Skeletal muscle satellite cell (primary cell): ENCODE results near the gene TMOD1.

Experiments used
- H3K27me3 ChIP-seq: 2 replicates; pipeline ENCODE4 v1.7.0; 2013; ENCODE audit warnings: low read length; ENCODE audit not compliant: control insufficient read depth, insufficient read depth
- H3K36me3 ChIP-seq: 2 replicates; pipeline ENCODE4 v1.7.0; 2013; ENCODE audit warnings: mild to moderate bottlenecking, control low read depth, low read length; ENCODE audit not compliant: insufficient read depth
- H3K4me1 ChIP-seq: 2 replicates; pipeline ENCODE4 v1.7.0; 2013; ENCODE audit warnings: low read length; ENCODE audit not compliant: control insufficient read depth, insufficient read depth
- H3K4me2 ChIP-seq: 2 replicates; pipeline ENCODE4 v1.7.0; 2013; ENCODE audit warnings: mild to moderate bottlenecking, low read length
- H3K4me3 ChIP-seq: 2 replicates; pipeline ENCODE4 v1.7.0; 2013; ENCODE audit warnings: low read length
- H3K9ac ChIP-seq: 2 replicates; pipeline ENCODE4 v1.7.0; 2013; ENCODE audit warnings: mild to moderate bottlenecking, low read depth, low read length, moderate library complexity
- H3K9me3 ChIP-seq: replicated peaks from 2 replicates; pipeline ENCODE4 v1.7.0; 2013; ENCODE audit warnings: mild to moderate bottlenecking, control low read depth, low read length

Gene TMOD1

DNA sequence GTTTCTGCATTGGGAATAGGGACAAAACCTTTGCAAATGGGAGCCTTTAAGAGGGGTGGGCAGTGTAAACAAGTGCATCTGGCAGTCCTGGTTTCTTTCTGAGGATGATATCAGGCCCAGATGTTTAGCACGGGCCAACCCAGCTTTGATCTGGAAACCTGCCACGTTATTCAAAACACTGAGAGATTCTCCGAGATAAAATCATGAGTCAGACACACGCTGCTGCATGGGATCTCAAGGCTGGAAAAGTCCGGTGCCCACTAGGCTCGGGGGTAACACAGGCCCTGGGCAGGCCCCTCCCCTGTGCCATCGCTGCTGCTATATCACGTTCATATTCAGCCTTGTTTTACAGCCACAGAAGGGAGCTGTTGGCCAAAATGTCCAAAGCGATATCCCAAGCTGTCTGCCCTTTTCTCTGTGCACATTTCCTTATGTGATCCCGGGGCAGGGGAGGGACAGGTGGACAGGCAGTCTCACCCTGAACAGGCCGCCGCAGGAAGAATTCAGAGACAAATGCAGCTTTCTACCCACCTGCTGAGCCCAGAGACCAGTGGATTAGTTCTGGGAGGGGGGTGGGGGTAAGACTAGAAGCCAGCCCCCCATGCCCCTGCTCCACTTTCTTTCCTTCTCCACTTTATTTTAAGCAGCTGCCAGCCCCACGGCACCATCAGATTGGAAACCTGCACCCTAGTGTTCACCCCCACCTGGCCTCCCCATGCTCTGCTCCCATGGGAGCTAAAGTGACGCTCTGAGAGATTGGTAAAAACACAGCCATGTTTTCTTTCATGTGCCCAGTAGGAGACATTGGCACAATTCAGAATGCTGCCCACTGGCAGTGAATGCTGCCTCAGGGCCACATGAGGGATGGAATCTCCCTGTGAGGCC, 63.1 kb downstream of the TMOD1 start:
- Histone ChIP-seq H3K4me1 (no peaks in the 10 kb centered on the region), H3K27me3 (peaks cover 32% of the 10 kb centered on the region), H3K9ac (no peak overlapping the region), H3K36me3 (no peaks in the 10 kb centered on the region), H3K9me3 (no peaks in the 10 kb centered on the region), H3K4me3 (no peak overlapping the region), H3K4me2 (no peak overlapping the region)

DNA sequence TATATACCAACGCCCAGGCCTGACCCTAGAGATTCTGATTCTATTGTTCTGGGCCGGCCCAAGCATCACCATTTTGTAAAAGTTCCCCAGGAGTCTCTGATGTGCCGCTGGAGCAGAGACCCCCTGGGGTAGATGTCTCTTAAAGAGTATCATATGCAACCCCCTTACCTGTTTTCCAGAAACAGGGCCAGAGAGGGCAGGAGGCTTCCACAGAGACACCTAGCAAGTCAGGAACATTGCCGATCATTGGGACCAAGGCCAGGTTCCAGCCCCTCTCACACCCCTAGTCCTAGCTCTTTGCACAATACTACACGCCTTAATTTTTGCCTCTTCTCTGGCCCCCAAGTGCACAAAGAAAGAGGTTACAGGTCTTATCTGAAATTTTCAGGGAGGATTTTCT, 63.8 kb downstream of the TMOD1 start:
- no peak overlapping the region for H3K4me3 ChIP-seq
- H3K4me2 ChIP-seq = no peak overlapping the region
- H3K4me1 ChIP-seq = no peaks in the 10 kb centered on the region
- H3K36me3 ChIP-seq = no peaks in the 10 kb centered on the region
- H3K9me3 ChIP-seq = no peaks in the 10 kb centered on the region
- peaks cover 37% of the 10 kb centered on the region for H3K27me3 ChIP-seq
- H3K9ac ChIP-seq = no peak overlapping the region

DNA sequence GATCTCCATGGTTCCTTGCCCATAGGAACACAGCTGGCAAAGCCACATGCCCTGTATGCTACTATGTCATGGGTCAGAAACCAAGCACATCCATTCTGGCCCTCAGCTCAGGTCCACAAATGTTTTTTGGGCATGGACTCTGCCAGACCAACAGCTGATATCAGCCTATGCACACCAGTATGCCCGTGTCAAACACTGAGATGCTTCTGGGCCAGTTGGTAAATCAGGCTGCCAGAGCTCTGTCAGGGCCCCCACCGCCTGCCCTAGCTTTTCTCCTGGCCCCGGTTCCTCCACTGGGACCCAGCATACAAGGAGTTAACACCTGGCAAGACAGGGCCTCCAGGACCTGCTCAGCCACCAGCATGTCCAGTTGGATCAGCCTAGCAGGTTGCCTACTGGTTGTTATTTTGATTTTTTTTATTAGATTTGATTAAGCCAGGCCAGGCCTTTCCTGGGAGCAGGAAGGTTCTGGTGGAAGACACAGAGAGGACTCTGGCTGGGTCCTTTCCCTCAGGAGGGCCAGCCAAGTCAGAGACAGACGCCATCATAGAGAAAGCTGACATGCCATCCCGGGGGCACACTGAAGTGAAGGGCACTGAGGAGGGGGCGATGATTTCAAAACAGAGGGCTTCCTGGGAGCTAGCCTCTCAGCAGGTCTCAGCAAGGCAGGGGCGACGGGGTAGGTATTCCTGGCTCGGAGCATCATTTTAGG, 65.9 kb downstream of the TMOD1 start:
- Histone ChIP-seq H3K4me2 (no peak overlapping the region), H3K27me3 (peaks cover 35% of the 10 kb centered on the region), H3K4me1 (peaks cover 5% of the 10 kb centered on the region), H3K36me3 (no peaks in the 10 kb centered on the region), H3K9me3 (no peaks in the 10 kb centered on the region), H3K4me3 (no peak overlapping the region), H3K9ac (no peak overlapping the region)

DNA sequence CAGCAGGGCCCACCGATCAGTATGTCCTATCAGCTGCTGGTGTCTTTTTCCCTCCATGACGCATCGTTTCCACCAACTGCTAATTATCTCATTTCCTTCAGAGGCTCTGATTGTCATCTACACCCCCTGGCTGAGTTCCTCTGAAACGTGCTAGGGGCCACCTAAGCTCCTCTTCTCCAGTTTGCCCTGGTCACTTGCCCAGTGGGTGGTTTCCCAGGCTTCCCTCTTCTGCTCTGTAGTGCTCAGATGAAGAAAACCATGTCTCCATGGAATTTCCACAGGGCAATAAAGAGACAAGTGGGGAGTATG, 66.4 kb downstream of the TMOD1 start:
- peaks cover 5% of the 10 kb centered on the region for H3K4me1 ChIP-seq
- H3K36me3 ChIP-seq = no peaks in the 10 kb centered on the region
- no peak overlapping the region for H3K9ac ChIP-seq
- H3K4me3 ChIP-seq = no peak overlapping the region
- H3K27me3 ChIP-seq = peaks cover 34% of the 10 kb centered on the region
- no peak overlapping the region for H3K4me2 ChIP-seq
- H3K9me3 ChIP-seq = no peaks in the 10 kb centered on the region

DNA sequence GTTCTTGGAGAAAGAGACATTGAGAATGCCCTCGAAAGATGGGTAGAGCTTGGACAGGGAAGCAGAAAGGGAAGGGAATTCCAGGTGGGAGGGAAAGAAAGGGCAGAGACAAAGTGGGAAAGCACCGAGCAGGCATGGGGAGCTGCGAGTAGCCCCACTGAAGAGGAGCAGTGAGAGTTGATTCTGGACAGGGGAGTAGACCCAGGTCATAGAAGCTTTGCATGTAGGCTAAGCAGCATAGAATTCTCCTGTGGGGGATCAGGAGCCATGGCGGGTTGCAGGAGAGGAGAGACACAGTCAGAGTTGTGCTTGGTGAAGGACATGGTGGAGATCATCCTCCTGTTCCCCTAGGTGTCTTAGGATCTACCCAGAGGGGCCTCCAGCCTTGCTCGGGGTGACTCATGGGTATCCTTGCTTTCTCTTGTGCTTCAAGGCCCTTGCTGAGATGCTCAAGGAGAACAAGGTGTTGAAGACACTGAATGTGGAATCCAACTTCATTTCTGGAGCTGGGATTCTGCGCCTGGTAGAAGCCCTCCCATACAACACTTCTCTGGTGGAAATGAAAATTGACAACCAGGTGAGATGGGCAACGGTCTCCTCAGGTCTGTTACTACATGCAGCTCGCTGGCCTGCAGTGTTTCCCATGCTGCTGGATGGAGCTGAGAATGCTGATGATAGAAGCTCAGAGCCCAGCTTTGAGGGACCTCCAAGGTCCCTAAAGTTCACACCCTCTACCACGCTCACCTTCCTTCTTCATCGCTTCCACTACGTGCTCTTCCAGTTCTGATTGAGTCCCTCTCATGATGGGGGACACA, 67.2 kb downstream of the TMOD1 start:
- no peak overlapping the region for H3K4me2 ChIP-seq
- H3K9ac ChIP-seq = no peak overlapping the region
- H3K36me3 ChIP-seq = no peaks in the 10 kb centered on the region
- peaks cover 5% of the 10 kb centered on the region for H3K4me1 ChIP-seq
- H3K27me3 ChIP-seq = peaks cover 29% of the 10 kb centered on the region
- no peaks in the 10 kb centered on the region for H3K9me3 ChIP-seq
- H3K4me3 ChIP-seq = no peak overlapping the region

DNA sequence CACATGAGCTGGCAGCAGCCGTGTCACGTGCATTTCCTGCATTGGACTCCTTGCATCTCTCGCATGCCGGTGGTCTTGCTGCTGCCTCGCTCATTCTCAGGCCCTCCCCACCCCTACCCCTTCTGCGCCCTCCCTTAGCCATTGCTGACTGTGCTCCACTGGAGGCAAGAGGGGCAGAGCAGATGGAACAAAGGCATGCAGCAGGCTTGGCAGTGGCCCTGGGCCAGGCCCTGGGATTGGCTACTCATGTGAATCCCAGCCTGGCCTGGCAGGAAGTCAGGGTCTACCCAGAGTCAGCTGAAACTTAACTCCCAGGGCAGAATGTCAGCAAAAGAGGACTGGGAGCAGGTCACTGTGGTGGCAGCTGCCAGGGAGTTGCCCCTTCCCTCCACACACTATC, 69.4 kb downstream of the TMOD1 start:
- no peak overlapping the region for H3K4me2 ChIP-seq
- H3K9me3 ChIP-seq = no peaks in the 10 kb centered on the region

DNA sequence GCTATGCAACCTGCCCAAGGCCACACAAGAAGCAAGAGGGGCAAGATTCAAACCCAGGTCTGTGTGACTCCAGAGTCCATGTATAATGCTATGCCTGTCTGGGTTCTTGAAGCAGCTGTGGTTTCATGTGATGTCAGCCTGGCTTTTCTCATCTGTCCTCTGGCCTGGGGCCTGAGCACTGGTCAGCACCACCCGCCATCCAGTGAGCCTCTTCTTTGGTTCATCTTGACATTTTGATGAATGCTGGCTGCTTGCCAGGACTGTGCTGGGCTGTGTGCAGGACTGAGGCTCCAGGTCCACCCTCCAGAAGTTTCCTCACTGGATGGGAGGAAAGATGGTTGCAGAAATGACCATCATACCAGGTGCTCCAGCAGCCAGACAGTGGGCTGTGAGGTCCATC, 70.2 kb downstream of the TMOD1 start:
- H3K36me3 ChIP-seq = no peaks in the 10 kb centered on the region
- no peak overlapping the region for H3K4me3 ChIP-seq
- no peak overlapping the region for H3K9ac ChIP-seq
- no peak overlapping the region for H3K4me2 ChIP-seq
- no peaks in the 10 kb centered on the region for H3K9me3 ChIP-seq
- peaks cover 5% of the 10 kb centered on the region for H3K4me1 ChIP-seq
- peaks cover 29% of the 10 kb centered on the region for H3K27me3 ChIP-seq

More for the DNA sequence above, 69.4 kb downstream of the TMOD1 start:
- Histone ChIP-seq H3K9ac (no peak overlapping the region), H3K27me3 (peaks cover 29% of the 10 kb centered on the region), H3K36me3 (no peaks in the 10 kb centered on the region), H3K4me1 (peaks cover 5% of the 10 kb centered on the region), H3K4me3 (no peak overlapping the region)

DNA sequence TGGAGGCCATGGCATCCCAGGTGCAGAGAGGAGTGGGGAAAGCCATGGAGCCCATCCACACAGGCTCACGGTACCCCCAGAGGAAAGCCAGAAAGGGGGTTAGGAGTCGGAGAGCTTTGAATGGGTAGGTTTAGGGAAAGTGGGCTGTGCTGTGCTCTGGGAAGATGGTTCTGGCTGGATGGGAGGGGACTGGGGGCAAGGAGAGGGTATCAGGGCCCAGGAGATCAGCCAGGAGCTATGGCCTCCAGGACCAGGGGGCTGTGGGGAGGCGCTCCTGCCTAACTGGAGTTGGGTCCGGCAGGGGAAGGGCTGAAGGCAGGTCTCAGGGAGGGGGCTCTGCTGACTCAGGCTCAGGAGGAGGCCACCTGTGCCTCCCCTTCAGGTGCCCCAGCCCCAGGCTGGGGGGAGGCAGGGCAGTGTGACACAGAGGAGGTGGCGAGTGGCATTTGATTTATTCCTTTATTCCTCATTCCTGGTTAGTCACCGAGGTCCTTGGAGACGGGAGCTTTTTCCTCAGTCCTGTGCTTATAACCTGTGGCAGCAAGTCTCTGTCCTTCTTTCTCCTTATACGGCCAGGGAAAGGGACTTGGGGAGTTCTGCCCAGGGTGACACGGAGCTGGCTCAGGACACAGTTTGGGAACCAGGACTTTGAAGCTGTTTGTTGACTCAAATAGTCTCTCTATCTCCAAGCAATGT, 70.9 kb downstream of the TMOD1 start:
- H3K4me1 ChIP-seq = peaks cover 5% of the 10 kb centered on the region

DNA sequence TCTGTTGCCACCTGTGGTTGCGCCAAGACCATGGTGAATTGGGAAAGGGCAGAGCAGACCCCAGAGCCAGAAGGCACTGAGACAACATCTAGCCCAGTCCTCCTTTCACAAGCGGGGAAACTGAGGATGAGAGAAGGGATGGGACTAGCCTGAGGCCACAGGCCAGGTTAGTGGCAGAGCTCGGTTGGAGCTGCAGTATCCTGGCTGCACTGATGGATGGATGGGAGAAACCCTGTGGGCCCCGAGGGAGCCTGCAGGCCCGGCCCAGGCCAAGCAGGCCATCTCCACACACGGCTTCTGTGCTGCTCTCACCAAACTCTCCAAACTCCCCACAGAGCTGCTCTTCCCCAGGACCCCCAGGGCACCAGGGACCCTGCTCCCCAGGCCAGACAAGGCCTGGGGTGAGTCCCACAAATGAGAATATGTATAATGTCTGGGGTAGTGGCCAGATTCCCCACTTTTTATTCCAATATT, 71.5 kb downstream of the TMOD1 start:
- Histone ChIP-seq H3K9me3 (no peaks in the 10 kb centered on the region), H3K4me3 (no peak overlapping the region), H3K4me1 (peaks cover 5% of the 10 kb centered on the region), H3K27me3 (peaks cover 25% of the 10 kb centered on the region), H3K4me2 (no peak overlapping the region), H3K36me3 (no peaks in the 10 kb centered on the region), H3K9ac (no peak overlapping the region)

More for the DNA sequence above, 70.9 kb downstream of the TMOD1 start:
- H3K4me2 ChIP-seq = no peak overlapping the region
- no peak overlapping the region for H3K9ac ChIP-seq
- H3K27me3 ChIP-seq = peaks cover 29% of the 10 kb centered on the region
- H3K4me3 ChIP-seq = no peak overlapping the region
- H3K36me3 ChIP-seq = no peaks in the 10 kb centered on the region
- H3K9me3 ChIP-seq = no peaks in the 10 kb centered on the region

DNA sequence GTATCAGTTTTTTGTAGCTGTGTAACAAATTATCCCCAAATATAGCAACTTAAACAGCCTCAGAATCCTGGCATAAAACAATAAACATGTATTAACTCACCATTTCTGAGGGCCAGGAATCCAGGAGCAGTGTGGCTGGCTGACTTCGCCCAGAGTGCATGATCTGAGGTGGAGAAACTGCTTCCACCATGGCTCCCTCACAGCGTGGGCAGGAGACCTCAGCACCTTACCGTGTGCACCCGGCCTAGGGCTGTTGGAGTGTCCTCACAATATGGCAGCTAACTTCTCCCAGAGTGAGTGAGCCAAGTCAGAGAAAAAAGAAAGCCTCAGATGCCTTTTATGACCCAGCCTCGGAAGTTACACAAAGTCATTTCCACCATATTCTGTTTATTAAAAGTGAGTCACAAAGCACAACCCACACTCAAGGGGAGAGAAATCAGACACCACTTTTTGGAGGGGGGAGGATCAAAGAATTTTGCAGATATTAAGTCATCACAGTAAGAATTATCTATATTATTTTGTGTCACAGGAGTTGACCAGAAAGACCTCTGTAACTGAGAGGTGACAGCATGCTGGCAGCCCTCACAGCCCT, 72.1 kb downstream of the TMOD1 start:
- H3K9me3 ChIP-seq = no peaks in the 10 kb centered on the region
- H3K4me3 ChIP-seq = no peak overlapping the region
- peaks cover 5% of the 10 kb centered on the region for H3K4me1 ChIP-seq
- H3K9ac ChIP-seq = no peak overlapping the region
- no peaks in the 10 kb centered on the region for H3K36me3 ChIP-seq
- H3K4me2 ChIP-seq = no peak overlapping the region
- H3K27me3 ChIP-seq = peaks cover 21% of the 10 kb centered on the region
